ENCODE data around the gene LCE7A. TPM values are rescaled to one million over a fixed set of nuclear protein-coding genes. Genes with fewer than 3 reads are reported as not detected.

The LCE7A gene, protein sequence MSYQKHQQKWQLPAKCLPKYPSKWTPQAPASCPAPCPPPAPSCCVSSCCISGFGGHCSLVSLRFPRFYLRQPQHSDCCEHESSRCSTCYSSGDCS
- not detected in 2 replicates for total RNA-seq

DNA sequence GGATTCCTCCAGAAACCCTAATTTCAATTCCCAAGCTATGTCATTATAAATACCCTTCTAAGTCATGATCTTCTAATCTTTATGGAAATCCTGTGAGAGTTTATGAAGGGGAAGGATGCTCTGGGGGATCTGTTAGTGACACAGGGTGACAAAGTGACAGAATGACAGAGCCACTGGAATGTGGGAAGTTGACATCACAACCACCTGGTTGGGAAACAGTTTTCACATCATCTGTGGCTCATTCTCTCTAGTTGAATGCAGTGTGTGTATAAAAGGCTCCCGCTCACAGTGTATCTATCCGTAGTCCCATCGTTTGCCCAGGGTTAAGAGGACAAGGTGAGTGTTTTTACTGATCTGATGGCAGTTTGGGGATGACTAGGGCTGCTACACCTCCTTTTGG is at the start of gene LCE7A:
Gene LCE7A, plus strand, starts transcription at position 301 of the 400 bp plus-strand sequence. CDS start 702 bp downstream, outside the sequence.

GRCh38 chr1:152811671-152812070 is 48.1 kb upstream of the LCE7A start, which contains the start of gene LCE1B:
TSS of gene LCE1B (plus strand) at chr1:152811971. CDS start at chr1:152812447, 476 bp downstream.

GRCh38 chr1:152827173-152827572 is 32.6 kb upstream of the LCE7A start, which contains the start of gene LCE1A:
TSS of gene LCE1A (plus strand) at chr1:152827473. CDS start at chr1:152827473, 0 bp downstream.

GRCh38 chr1:152842556-152842955 is 17.2 kb upstream of the LCE7A start, which contains the start of gene LCE6A:
TSS of gene LCE6A (plus strand) at chr1:152842856. CDS start at chr1:152843521, 665 bp downstream.

GRCh38 chr1:152878042-152878441 is 18.2 kb downstream of the LCE7A start, which contains the start of gene SMCP:
TSS of gene SMCP (plus strand) at chr1:152878322. CDS start at chr1:152884423, 6,101 bp downstream.

GRCh38 chr1:152907686-152908601 is 48.1 kb downstream of the LCE7A start, which contains the start of gene IVL:
TSS of gene IVL (plus strand) at chr1:152908546. CDS start at chr1:152909798, 1,252 bp downstream.

Other genes with a start within 250 kb of the LCE7A start
- not detected in 2 replicates for gene LCE3B, start 246.2 kb upstream of the LCE7A start, total RNA-seq
- gene LCE3A, start 236.9 kb upstream of the LCE7A start, total RNA-seq, result not detected in 2 replicates
- gene LCE2D, start 196.6 kb upstream of the LCE7A start, total RNA-seq, result not detected in 2 replicates
- gene LCE2C, start 184.7 kb upstream of the LCE7A start, total RNA-seq, result not detected in 2 replicates
- gene LCE2B, start 173.9 kb upstream of the LCE7A start, total RNA-seq, result not detected in 2 replicates
- not detected in 2 replicates for gene LCE2A, start 161.7 kb upstream of the LCE7A start, total RNA-seq
- gene LCE4A, start 151.8 kb upstream of the LCE7A start, total RNA-seq, result not detected in 2 replicates
- gene KPRP, start 102.0 kb upstream of the LCE7A start, total RNA-seq, result 0.34 TPM in 1 of 2 replicates, not detected in the other
- not detected in 2 replicates for gene LCE1F, start 84.9 kb upstream of the LCE7A start, total RNA-seq
- not detected in 2 replicates for gene LCE1E, start 73.7 kb upstream of the LCE7A start, total RNA-seq
- not detected in 2 replicates for gene LCE1D, start 63.3 kb upstream of the LCE7A start, total RNA-seq
- 0.34 TPM in 1 of 2 replicates, not detected in the other for gene LCE1C, start 53.3 kb upstream of the LCE7A start, total RNA-seq
- gene LCE1B, start 48.0 kb upstream of the LCE7A start, total RNA-seq, result not detected in 2 replicates
- 0.34 TPM in 1 of 2 replicates, not detected in the other for gene LCE1A, start 32.5 kb upstream of the LCE7A start, total RNA-seq
- gene LCE6A, start 17.1 kb upstream of the LCE7A start, total RNA-seq, result not detected in 2 replicates
- gene SMCP, start 18.3 kb downstream of the LCE7A start, total RNA-seq, result not detected in 2 replicates
- 18.8 and 30.8 TPM in 2 replicates for gene IVL, start 48.5 kb downstream of the LCE7A start, total RNA-seq
- gene SPRR5, start 87.2 kb downstream of the LCE7A start, total RNA-seq, result not detected in 2 replicates
- not detected in 2 replicates for gene SPRR4, start 110.7 kb downstream of the LCE7A start, total RNA-seq
- gene SPRR1A, start 124.1 kb downstream of the LCE7A start, total RNA-seq, result 3.1 and 9.5 TPM in 2 replicates
- gene SPRR3, start 141.8 kb downstream of the LCE7A start, total RNA-seq, result 67.3 and 122 TPM in 2 replicates
- gene SPRR1B, start 171.2 kb downstream of the LCE7A start, total RNA-seq, result 53.0 and 86.5 TPM in 2 replicates
- 5.7 and 47.8 TPM in 2 replicates for gene SPRR2D, start 181.1 kb downstream of the LCE7A start, total RNA-seq
- gene SPRR2A, start 197.5 kb downstream of the LCE7A start, total RNA-seq, result 4.8 and 25.3 TPM in 2 replicates
- 1.0 TPM in 1 of 2 replicates, not detected in the other for gene SPRR2B, start 211.6 kb downstream of the LCE7A start, total RNA-seq
- 1.1 and 21.5 TPM in 2 replicates for gene SPRR2E, start 234.5 kb downstream of the LCE7A start, total RNA-seq